OCI-LY3 (cell line): Measurements from ENCODE around the gene CLCN5.

Experiments used
- H2AFZ ChIP-seq: fragments of 200-600, 300-600 bp; shearing (Covaris generic); 2 replicates; pipeline ENCODE4 v1.6.0; 2014; ENCODE audit warnings: antibody characterized with exemption, low read depth, low read length
- H3K27ac ChIP-seq: fragments of 200-600, 300-600 bp; sonication (generic); 2 replicates; pipeline ENCODE4 v1.5.1; 2014; ENCODE audit warnings: mild to moderate bottlenecking, low read length, moderate library complexity, mixed read lengths
- H3K27me3 ChIP-seq: fragments of 200-600, 300-600 bp; sonication (generic); 2 replicates; pipeline ENCODE4 v1.6.1; 2014; ENCODE audit warnings: low read depth, low read length, mixed read lengths
- H3K36me3 ChIP-seq: fragments of 200-600, 300-600 bp; sonication (generic); replicated peaks from 2 replicates; pipeline ENCODE3; 2014; ENCODE audit warnings: low read depth, low read length, mixed read lengths
- H3K4me1 ChIP-seq: fragments of 300-600, 200-600 bp; sonication (generic); 2 replicates; pipeline ENCODE4 v1.6.1; 2014; ENCODE audit warnings: low read length, mixed read lengths
- H3K4me2 ChIP-seq: fragments of 200-600, 300-600 bp; sonication (generic); 2 replicates; pipeline ENCODE4 v1.6.1; 2014; ENCODE audit warnings: low read length, mixed read lengths
- H3K4me3 ChIP-seq: fragments of 300-600, 200-600 bp; sonication (generic); 2 replicates; pipeline ENCODE4 v1.5.1; 2014; ENCODE audit warnings: antibody characterized with exemption, mild to moderate bottlenecking, low read length, moderate library complexity
- H3K79me2 ChIP-seq: fragments of 300-600, 200-600 bp; shearing (Covaris generic); 2 replicates; pipeline ENCODE4 v1.6.1; 2014; ENCODE audit warnings: mild to moderate bottlenecking, low read length, mixed read lengths
- H3K9ac ChIP-seq: fragments of 300-600, 200-600 bp; shearing (Covaris generic); 2 replicates; pipeline ENCODE4 v1.6.0; 2014; ENCODE audit warnings: mild to moderate bottlenecking, low read length, moderate library complexity
- H3K9me3 ChIP-seq: fragments of 200-600, 300-600 bp; shearing (Covaris generic); 2 replicates; pipeline ENCODE4 v1.6.1; 2014; ENCODE audit warnings: low read length, mixed read lengths; ENCODE audit not compliant: insufficient read depth
- H4K20me1 ChIP-seq: fragments of 200-600, 300-600 bp; sonication (generic); 2 replicates; pipeline ENCODE4 v1.6.1; 2016; ENCODE audit warnings: low read length, mixed read lengths; ENCODE audit not compliant: insufficient read depth
- EZH2phosphoT487 ChIP-seq: fragments of 200-600 bp; shearing (Covaris generic); IDR thresholded peaks from 2 replicates; pipeline ENCODE4 v1.6.1; 2018; ENCODE audit warnings: antibody characterized with exemption, mixed run types, low read depth
- TF ChIP-seq, protein P1 (sequence below): fragments of 200-600, 300-600 bp; sonication (generic); IDR thresholded peaks from 2 replicates; pipeline ENCODE4 v1.5.1; 2014; ENCODE audit warnings: antibody characterized with exemption, low read length, low read depth

The CLCN5 gene

DNA sequence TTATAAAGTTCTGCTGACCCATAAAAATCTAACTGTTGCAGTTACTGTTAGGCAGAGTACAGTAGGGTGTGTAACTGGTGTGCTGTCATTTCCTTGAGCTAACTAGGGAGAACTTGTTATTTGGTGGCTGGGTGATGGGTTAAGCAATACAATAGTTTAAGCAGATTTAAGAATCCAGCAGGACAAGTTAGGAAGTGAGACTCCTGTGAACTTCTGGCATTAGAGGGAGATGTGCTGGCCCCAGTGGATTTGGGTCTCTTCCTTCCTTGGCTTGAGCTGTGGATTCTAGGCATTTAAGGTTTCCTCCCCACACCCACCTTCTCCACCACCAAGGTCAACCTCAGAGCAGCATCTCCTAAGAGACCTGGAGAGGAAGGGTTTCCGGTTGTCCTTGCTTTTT, 70.5 kb downstream of the CLCN5 start:
- Histone ChIP-seq H2AFZ (no peak overlapping the region), H3K4me3 (no peak overlapping the region), H3K9me3 (no peaks in the 10 kb centered on the region), H3K4me2 (no peak overlapping the region), H3K4me1 (no peaks in the 10 kb centered on the region), H3K27me3 (no peaks in the 10 kb centered on the region), H4K20me1 (no peaks in the 10 kb centered on the region), H3K27ac (no peak overlapping the region), H3K79me2 (no peaks in the 10 kb centered on the region), H3K9ac (no peak overlapping the region), H3K36me3 (no peaks in the 10 kb centered on the region)
- TF ChIP-seq, protein P1, sequence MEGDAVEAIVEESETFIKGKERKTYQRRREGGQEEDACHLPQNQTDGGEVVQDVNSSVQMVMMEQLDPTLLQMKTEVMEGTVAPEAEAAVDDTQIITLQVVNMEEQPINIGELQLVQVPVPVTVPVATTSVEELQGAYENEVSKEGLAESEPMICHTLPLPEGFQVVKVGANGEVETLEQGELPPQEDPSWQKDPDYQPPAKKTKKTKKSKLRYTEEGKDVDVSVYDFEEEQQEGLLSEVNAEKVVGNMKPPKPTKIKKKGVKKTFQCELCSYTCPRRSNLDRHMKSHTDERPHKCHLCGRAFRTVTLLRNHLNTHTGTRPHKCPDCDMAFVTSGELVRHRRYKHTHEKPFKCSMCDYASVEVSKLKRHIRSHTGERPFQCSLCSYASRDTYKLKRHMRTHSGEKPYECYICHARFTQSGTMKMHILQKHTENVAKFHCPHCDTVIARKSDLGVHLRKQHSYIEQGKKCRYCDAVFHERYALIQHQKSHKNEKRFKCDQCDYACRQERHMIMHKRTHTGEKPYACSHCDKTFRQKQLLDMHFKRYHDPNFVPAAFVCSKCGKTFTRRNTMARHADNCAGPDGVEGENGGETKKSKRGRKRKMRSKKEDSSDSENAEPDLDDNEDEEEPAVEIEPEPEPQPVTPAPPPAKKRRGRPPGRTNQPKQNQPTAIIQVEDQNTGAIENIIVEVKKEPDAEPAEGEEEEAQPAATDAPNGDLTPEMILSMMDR, result no peak
- no peak for TF ChIP-seq EZH2phosphoT487

DNA sequence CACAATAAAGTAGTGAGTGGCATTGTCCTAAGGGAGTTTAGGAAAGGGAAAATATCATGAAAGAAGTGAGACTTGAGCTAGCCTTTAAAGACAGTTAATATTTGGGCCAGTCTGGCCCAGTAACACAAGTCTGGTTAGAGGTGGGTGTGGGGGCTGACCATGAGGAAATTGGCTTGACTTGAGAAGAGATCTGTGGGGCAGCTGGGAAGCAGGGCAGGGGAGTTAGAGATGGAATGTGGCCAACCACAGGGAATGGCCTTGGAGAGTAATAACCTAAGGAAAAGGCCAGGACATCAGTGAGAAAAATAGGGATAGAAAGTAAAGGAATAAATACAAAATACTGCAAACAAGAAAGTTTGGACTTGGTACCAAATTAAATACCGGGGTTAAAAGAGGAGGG, 71.3 kb downstream of the CLCN5 start:
- Histone ChIP-seq H3K4me2 (no peak overlapping the region), H3K9ac (no peak overlapping the region), H3K79me2 (no peaks in the 10 kb centered on the region), H3K36me3 (no peaks in the 10 kb centered on the region), H3K27me3 (no peaks in the 10 kb centered on the region), H3K9me3 (no peaks in the 10 kb centered on the region), H3K4me1 (no peaks in the 10 kb centered on the region), H3K4me3 (no peak overlapping the region), H3K27ac (no peak overlapping the region), H2AFZ (no peak overlapping the region), H4K20me1 (no peaks in the 10 kb centered on the region)
- TF ChIP-seq, protein P1, result no peak
- TF ChIP-seq EZH2phosphoT487, result no peak

DNA sequence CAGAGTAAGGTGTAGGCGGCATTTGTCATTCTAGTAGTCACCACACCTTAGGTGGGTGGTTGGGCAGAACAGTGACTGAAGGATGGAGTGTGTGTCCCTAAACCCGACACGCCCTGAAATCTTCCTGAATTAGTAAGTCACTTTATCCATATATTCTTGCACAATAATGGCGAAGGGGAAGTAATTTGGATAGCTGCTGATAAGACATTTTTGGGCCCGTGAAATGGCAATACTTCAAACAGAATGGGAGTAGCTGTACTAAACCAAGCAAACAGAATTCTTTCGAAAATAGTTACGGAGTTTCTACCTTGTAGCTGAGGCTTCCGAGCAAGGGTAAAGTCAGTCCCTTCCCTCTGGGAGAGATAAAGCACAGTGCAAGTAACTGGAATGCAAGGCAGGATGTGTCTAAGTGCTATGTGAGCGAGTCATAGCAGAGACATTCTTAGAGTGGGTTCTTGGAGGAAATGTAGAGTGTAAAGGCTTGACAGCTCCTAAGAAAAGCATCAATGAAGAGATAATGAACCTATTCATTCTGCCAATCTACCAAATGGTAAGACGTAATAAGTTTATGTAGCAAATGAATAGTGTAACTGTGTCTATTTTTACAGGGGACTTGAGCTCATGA, 72.8 kb downstream of the CLCN5 start:
- TF ChIP-seq, protein P1, result no peak
- TF ChIP-seq EZH2phosphoT487, result no peak
- Histone ChIP-seq H3K9me3 (no peaks in the 10 kb centered on the region), H3K4me3 (no peak overlapping the region), H3K4me1 (peaks cover under 1% of the 10 kb centered on the region; the same call in 1 of the 2 replicates), H3K27me3 (no peaks in the 10 kb centered on the region), H4K20me1 (no peaks in the 10 kb centered on the region), H3K9ac (no peak overlapping the region), H3K27ac (no peak overlapping the region), H2AFZ (no peak overlapping the region), H3K79me2 (no peaks in the 10 kb centered on the region), H3K4me2 (no peak overlapping the region), H3K36me3 (no peaks in the 10 kb centered on the region)

DNA sequence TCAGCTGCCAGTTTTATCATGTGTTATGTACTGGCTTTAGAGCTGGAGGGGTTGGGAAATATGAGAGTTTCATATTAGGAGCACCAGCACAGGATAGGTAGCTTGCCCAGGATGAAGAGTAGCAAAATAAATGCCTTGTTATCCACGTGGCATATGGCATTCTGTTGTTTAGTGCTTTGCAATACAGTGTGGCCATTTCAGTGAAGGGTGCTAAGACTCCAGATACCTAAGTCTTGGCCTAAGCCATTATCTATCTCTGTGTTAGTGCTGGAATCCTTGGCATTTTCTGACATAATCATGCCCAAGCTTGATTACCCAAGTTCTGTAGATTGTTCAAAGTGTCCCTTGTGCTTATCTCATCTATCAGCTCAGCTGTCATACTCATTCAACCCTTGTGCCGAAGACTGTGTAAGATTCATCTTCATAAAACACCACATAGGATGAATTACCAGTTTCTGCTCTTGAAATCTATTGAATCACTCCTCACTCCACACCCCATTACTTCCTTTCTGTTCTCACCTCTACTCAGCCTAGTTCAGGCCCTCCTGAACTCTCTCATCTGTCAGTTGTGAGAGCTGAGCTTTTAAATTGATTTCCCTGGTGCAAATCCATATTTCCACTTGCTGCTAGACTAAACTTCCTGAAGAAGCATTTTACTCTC, 73.5 kb downstream of the CLCN5 start:
- Histone ChIP-seq H3K27ac (no peak overlapping the region), H3K4me2 (no peak overlapping the region), H2AFZ (no peak overlapping the region), H3K27me3 (no peaks in the 10 kb centered on the region), H3K4me3 (no peak overlapping the region), H3K36me3 (no peaks in the 10 kb centered on the region), H3K9ac (no peak overlapping the region), H3K4me1 (peaks cover 7% of the 10 kb centered on the region), H3K79me2 (no peaks in the 10 kb centered on the region), H3K9me3 (no peaks in the 10 kb centered on the region), H4K20me1 (no peaks in the 10 kb centered on the region)
- TF ChIP-seq EZH2phosphoT487, result no peak
- TF ChIP-seq, protein P1, result no peak
